Erythroblast (primary cell): ENCODE measurements around the gene ZBTB24.

Experiments used
- GATA1 ChIP-seq: IDR thresholded peaks from 2 replicates; pipeline ENCODE4 v1.6.1; 2011; ENCODE audit warnings: low read depth, mild to moderate bottlenecking, control low read depth, low read length, moderate library complexity
- POLR2A ChIP-seq: IDR thresholded peaks from 2 replicates; pipeline ENCODE4 v1.6.1; 2011; ENCODE audit warnings: mild to moderate bottlenecking, low read length

- TF ChIP-seq POLR2A, result no peak
- no peak for TF ChIP-seq GATA1
Measured at GRCh38 chr6:109466212-109466923, 16.7 kb downstream of the ZBTB24 start.
